GM12878 (cell line): Measurements from ENCODE around the gene MAML2. TPM values are rescaled to one million over a fixed set of nuclear protein-coding genes. Genes with fewer than 3 reads are reported as not detected.

Experiments
- ATAC-seq: fragments of 200-7000 bp; cut with Tn5 transposase; 3 replicates; pipeline ENCODE4 v1.9.1; 2020; ENCODE audit warnings: mild to moderate bottlenecking, moderate library complexity
- BruUV-seq: library from RNA; stranded (reverse); fragments of 400-500 nt; replicated peaks from 2 replicates; lab custom pipeline; 2021; lab: Mats Ljungman, UMichigan
- CTCF ChIA-PET: fragments of 300-600 bp; sonication (Branson Sonifier 250); formaldehyde crosslinking; extraction: SDS; loops from one replicate; lab custom pipeline; 2021; ENCODE audit warnings: inconsistent platforms; lab: Yijun Ruan, JAX
- POLR2A ChIA-PET: fragments of 350-600 bp; formaldehyde crosslinking; extraction: SDS; loops from one replicate; lab custom pipeline; 2021; ENCODE audit warnings: inconsistent platforms; lab: Charles Lee
- RAD21 ChIA-PET: fragments of 300-600 bp; sonication (Branson Sonifier 250); formaldehyde crosslinking; loops from one replicate; lab custom pipeline; 2023; ENCODE audit warnings: antibody characterized with exemption; ENCODE audit not compliant: unreplicated experiment; lab: Charles Lee
- SMC1A ChIA-PET: fragments of 300-600 bp; sonication (Branson Sonifier 250); formaldehyde crosslinking; loops from one replicate; lab custom pipeline; 2023; ENCODE audit not compliant: unreplicated experiment, uncharacterized antibody; lab: Charles Lee
- DNase-seq: peaks from one replicate; pipeline ENCODE4 v3.0.0-alpha.2; 2011; ENCODE audit warnings: low read depth, low spot score
- FAIRE-seq: peaks from 3 replicates; lab custom pipeline; 2011; peaks lifted over from hg19 to GRCh38; lab: Jason Lieb, UNC
- H2AFZ ChIP-seq: 2 replicates; pipeline ENCODE4 v1.6.0; 2011; ENCODE audit warnings: low read depth, low read length, control low read depth; ENCODE audit not compliant: control insufficient read depth
- H3K27ac ChIP-seq: 2 replicates; pipeline ENCODE4 v1.5.1; 2011; ENCODE audit warnings: control low read depth; ENCODE audit not compliant: control insufficient read depth, insufficient read depth
- H3K27me3 ChIP-seq, 2 experiments: replicated peaks in 1 of 2; 2 replicates each; pipeline versions ENCODE4 v1.6.0 to v1.6.1; 2011; ENCODE audit warnings: low read length in 1 of 2; ENCODE audit not compliant: control insufficient read depth in 2 of 2, insufficient read depth in 2 of 2
- H3K36me3 ChIP-seq, 2 experiments: 2 replicates each; pipeline ENCODE4 v1.5.1; 2011; ENCODE audit warnings: low read length in 1 of 2; ENCODE audit not compliant: control insufficient read depth in 2 of 2, insufficient read depth in 2 of 2
- H3K4me1 ChIP-seq: 2 replicates; pipeline ENCODE4 v1.6.1; 2011; ENCODE audit warnings: mild to moderate bottlenecking, low read length, moderate library complexity, mixed read lengths; ENCODE audit not compliant: control insufficient read depth, insufficient read depth
- H3K4me2 ChIP-seq: 2 replicates; pipeline ENCODE4 v1.6.0; 2011; ENCODE audit warnings: control low read depth; ENCODE audit not compliant: control insufficient read depth, insufficient read depth
- H3K4me3 ChIP-seq: fragments of 200-600 bp; sonication (generic); 2 replicates; pipeline ENCODE4 v1.5.1; 2016
- H3K79me2 ChIP-seq: 2 replicates; pipeline ENCODE4 v1.6.0; 2011; ENCODE audit warnings: low read length; ENCODE audit not compliant: control insufficient read depth, insufficient read depth
- H3K9ac ChIP-seq: 2 replicates; pipeline ENCODE4 v1.8.0; 2011; ENCODE audit warnings: low read length, control low read depth, mixed read lengths; ENCODE audit not compliant: control insufficient read depth, insufficient read depth
- H3K9me3 ChIP-seq: replicated peaks from 3 replicates; pipeline ENCODE4 v1.5.1; 2011; ENCODE audit warnings: mild to moderate bottlenecking, low read length; ENCODE audit not compliant: control insufficient read depth, insufficient read depth
- H4K20me1 ChIP-seq: 2 replicates; pipeline ENCODE4 v1.6.0; 2011; ENCODE audit not compliant: control insufficient read depth, insufficient read depth
- ETV6 ChIP-seq, 2 experiments: fragments of 450-650 bp in 1 of 2; IDR thresholded peaks in 1 of 2; conservative IDR thresholded peaks in 1 of 2; 2 replicates each; pipeline ENCODE4 v1.6.1; 2014; ENCODE audit warnings: antibody characterized with exemption in 1 of 2, borderline replicate concordance in 1 of 2, low read depth in 1 of 2, mild to moderate bottlenecking in 1 of 2, moderate library complexity in 1 of 2
- POLR2AphosphoS5 ChIP-seq: IDR thresholded peaks from 2 replicates; pipeline ENCODE4 v1.6.1; 2011; ENCODE audit warnings: mild to moderate bottlenecking, low read length, inconsistent platforms
- SUZ12 ChIP-seq: fragments of 200-600 bp; sonication (generic); IDR thresholded peaks from one replicate; pipeline ENCODE4 v1.6.1; 2018; ENCODE audit warnings: antibody characterized with exemption, mild to moderate bottlenecking; ENCODE audit not compliant: unreplicated experiment
- TAF1 ChIP-seq: IDR thresholded peaks from 2 replicates; pipeline ENCODE4 v1.6.1; 2011; ENCODE audit warnings: mild to moderate bottlenecking, low read depth, low read length, borderline replicate concordance
- ZNF274 ChIP-seq: IDR thresholded peaks from one replicate; pipeline ENCODE4 v1.8.0; 2011; ENCODE audit not compliant: insufficient read length, insufficient read depth
- WGBS: methylation state at CpG from one replicate; pipeline ENCODE4 v1.1.6; 2016; ENCODE audit warnings: low lambda C conversion rate; ENCODE audit not compliant: insufficient replicate concordance, insufficient coverage; ENCODE audit errors: missing lambda C conversion rate; 5-methylcytosine and 5-hydroxymethylcytosine counted together
- in situ Hi-C: fragments of 300-500 bp; cut with MboI; formaldehyde crosslinking; loops from 9 replicates; pipeline ENCODE4 v1.14.3; 2018; ENCODE audit warnings: mixed read lengths
- intact Hi-C: fragments of 100-400 bp; cut with micrococcal nuclease; formaldehyde crosslinking; loops from one replicate; pipeline ENCODE4 v1.14.2; 2022; ENCODE audit not compliant: unreplicated experiment
- polyA plus RNA-seq, 11 experiments: library from polyadenylated mRNA; depleted of rRNA in 4 of 11; unstranded in 6 of 11; stranded (reverse) in 5 of 11; fragments of >200 nt; fragmentation: Nextera tagmentation in 4 of 11; fragmentation: Illumina TruSeq in 1 of 11; extraction: Ambion mirVana in 4 of 11; extraction: Trizol in 1 of 11; gene quantifications; 1 replicate in 1 of 11; 2 replicates in 10 of 11; pipeline versions ENCODE4 v1.2.1 to v1.2.3, GENCODE V29; 2011 to 2016; ENCODE audit warnings: inconsistent platforms in 2 of 11, missing spikeins in 2 of 11, low read depth in 1 of 11
- total RNA-seq, 4 experiments: library from RNA; depleted of rRNA in 3 of 4; stranded (reverse); fragments of >200 nt in 3 of 4; fragmentation: Illumina TruSeq in 1 of 4; extraction: Trizol in 1 of 4; gene quantifications; 2 replicates each; pipeline versions ENCODE4 v1.2.1 to v1.2.3, GENCODE V29; 2013 to 2021
- TF ChIP-seq, protein P1 (sequence below): fragments of 450-650 bp; conservative IDR thresholded peaks from 2 replicates; pipeline ENCODE4 v1.6.1; 2017; ENCODE audit warnings: mild to moderate bottlenecking, moderate library complexity
- TF ChIP-seq, protein P2 (sequence below): fragments of 450-650 bp; IDR thresholded peaks from 2 replicates; pipeline ENCODE4 v1.6.1; 2018; ENCODE audit warnings: mild to moderate bottlenecking, low read depth, moderate library complexity; ENCODE audit not compliant: partially characterized antibody

Gene MAML2
- total and polyA plus RNA-seq, 10 of the 15 experiments (the other 5 are each of a cell fraction or from before 2014, with no cell fraction given): 2.5 to 15.1 (median 12.0) TPM

DNA sequence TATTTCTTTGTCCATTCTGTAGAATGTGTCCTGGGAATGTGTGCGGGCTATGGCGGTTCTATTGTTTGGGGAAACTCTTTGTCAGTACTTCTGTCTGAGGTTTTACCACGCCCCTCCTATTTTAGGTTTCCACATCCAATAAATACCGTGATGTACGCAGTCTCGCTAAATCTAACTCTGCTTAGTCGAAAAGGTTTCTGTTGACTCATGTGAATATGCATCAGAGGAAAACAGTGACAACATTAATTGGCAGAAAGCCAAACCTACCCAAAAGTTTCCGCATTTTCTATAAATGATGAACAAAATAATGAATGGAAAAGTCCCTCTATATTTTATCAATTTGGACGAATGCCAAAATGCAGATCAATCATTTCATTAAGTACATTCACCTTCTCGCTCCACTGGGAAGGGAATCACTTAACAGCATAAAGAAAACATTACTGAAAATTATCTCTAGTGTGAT, 143.4 kb downstream of the MAML2 start:
- RAD21 ChIA-PET: interaction anchor here (0.7 to 1.5 kb wide), 3 partner anchors 11 to 140 kb away, joined by 3 to 7 read pairs (median 4); no protein-coding TSS in a partner anchor
- ATAC-seq (no peak), FAIRE-seq (no peak), DNase-seq (no peak)
- Histone ChIP-seq H3K4me2 (no peak overlapping the region), H3K9me3 (peaks cover 1% of the 10 kb centered on the region; the same call in 2 of the 3 replicates), H3K27ac (no peak overlapping the region), H3K79me2 (peaks cover 19% of the 10 kb centered on the region), H3K27me3 (no peaks in the 10 kb centered on the region), H3K4me1 (peaks cover 28% of the 10 kb centered on the region), H2AFZ (no peak overlapping the region), H3K4me3 (no peak overlapping the region), H4K20me1 (no peaks in the 10 kb centered on the region), H3K36me3 (no peaks in the 10 kb centered on the region), H3K9ac (no peak overlapping the region)
- in situ Hi-C loops: no loop called here
- BruUV-seq: no TSS peak
- POLR2A ChIA-PET: interaction anchor here (0.6 to 1.3 kb wide), 2 partner anchors 15 to 146 kb away, joined by 4 read pairs; no protein-coding TSS in a partner anchor
- intact Hi-C loops: no loop called here
- no peak for TF ChIP-seq POLR2AphosphoS5
- whole genome bisulfite sequencing: 89% methylated on average over 10 of the region's 10 CpGs
- SMC1A ChIA-PET: interaction anchor here (1.0 to 1.5 kb wide), 5 partner anchors 11 to 144 kb away, joined by 3 to 7 read pairs (median 3); partner anchors contain the start of gene MAML2
- CTCF ChIA-PET: interaction anchor here (1.0 to 1.5 kb wide), 5 partner anchors 8 to 144 kb away, joined by 3 to 5 read pairs (median 3); partner anchors contain the start of gene MAML2

DNA sequence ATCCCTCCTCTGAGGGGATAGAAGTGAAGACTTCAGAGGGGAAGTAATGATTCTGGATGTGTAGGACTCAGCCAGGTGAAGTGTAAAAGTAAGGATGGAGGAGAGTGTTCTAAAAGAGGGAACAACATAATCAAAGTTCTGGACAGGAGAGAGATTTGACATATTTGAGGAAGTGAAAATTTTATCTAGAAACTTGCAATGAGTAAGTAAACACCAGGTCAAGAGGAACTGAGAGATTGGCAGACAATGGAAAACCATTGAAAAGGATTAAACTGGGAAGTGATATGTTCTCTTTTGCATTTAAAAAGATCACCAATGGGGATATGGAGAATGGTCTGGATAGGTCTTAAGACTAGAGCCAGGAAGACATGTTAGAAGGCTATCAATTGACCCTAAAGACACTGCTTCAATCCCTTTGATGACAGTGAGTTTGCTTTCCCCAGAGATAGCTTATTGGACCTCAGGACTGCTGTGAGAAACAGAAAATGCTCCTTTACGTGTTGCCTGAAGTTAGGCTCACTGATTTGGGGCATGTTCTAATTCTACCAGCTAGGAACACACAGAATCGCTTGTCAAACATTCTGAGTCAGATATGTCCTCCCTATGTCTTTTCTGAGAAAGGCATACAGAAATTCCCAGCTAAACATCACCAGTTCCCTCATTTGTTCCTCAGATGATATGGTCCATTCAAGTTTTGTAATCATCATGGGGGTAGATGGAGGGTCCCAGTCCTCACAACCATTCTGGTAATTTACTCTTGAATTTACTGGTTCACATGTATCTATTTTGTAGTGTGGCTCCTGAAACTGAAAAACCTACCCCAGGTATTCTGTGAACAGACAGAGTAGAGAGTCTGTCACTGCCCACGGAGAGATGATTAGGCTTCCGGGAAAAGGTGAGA, 144.9 kb downstream of the MAML2 start:
- peak overlapping the region; percentile 70 for H3K9ac ChIP-seq
- FAIRE-seq (peak; percentile 65), DNase-seq (no peak), ATAC-seq (peak; percentile 83)
- peaks cover 20% of the 10 kb centered on the region for H3K79me2 ChIP-seq
- intact Hi-C loops (no loop called here), in situ Hi-C loops (no loop called here)
- H4K20me1 ChIP-seq: no peaks in the 10 kb centered on the region
- peak overlapping the region; percentile 54 for H2AFZ ChIP-seq
- no peaks in the 10 kb centered on the region for H3K27me3 ChIP-seq
- H3K9me3 ChIP-seq: peaks cover 1% of the 10 kb centered on the region; the same call in 2 of the 3 replicates
- WGBS: 1% methylated on average over 4 of the region's 4 CpGs
- 0 out of 2 replicates have a peak overlapping the region, but pooled peaks have one; percentile 3 for H3K4me3 ChIP-seq
- POLR2A ChIA-PET: interaction anchor here (0.7 to 1.2 kb wide), 4 partner anchors 9 to 218 kb away, joined by 3 to 11 read pairs (median 4); no protein-coding TSS in a partner anchor
- BruUV-seq: no TSS peak
- CTCF ChIA-PET: interaction anchor here (0.8 to 2.8 kb wide), 7 partner anchors 9 to 196 kb away, joined by 3 to 12 read pairs (median 4); partner anchors contain the start of gene MAML2
- peak overlapping the region; percentile 86 for H3K4me2 ChIP-seq
- SMC1A ChIA-PET: interaction anchor here (0.6 to 3.2 kb wide), 21 partner anchors 9 to 181 kb away, joined by 3 to 26 read pairs (median 3); partner anchors contain the start of gene MAML2
- RAD21 ChIA-PET: interaction anchor here (0.5 to 2.5 kb wide), 9 partner anchors 10 to 145 kb away, joined by 3 to 20 read pairs (median 5); partner anchors contain the start of gene MAML2
- no peaks in the 10 kb centered on the region for H3K36me3 ChIP-seq
- peak overlapping the region; percentile 98 for H3K27ac ChIP-seq
- peaks cover 41% of the 10 kb centered on the region for H3K4me1 ChIP-seq
- TF ChIP-seq, protein P1, sequence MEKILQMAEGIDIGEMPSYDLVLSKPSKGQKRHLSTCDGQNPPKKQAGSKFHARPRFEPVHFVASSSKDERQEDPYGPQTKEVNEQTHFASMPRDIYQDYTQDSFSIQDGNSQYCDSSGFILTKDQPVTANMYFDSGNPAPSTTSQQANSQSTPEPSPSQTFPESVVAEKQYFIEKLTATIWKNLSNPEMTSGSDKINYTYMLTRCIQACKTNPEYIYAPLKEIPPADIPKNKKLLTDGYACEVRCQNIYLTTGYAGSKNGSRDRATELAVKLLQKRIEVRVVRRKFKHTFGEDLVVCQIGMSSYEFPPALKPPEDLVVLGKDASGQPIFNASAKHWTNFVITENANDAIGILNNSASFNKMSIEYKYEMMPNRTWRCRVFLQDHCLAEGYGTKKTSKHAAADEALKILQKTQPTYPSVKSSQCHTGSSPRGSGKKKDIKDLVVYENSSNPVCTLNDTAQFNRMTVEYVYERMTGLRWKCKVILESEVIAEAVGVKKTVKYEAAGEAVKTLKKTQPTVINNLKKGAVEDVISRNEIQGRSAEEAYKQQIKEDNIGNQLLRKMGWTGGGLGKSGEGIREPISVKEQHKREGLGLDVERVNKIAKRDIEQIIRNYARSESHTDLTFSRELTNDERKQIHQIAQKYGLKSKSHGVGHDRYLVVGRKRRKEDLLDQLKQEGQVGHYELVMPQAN: no peak
- TF ChIP-seq SUZ12: no peak
- TF ChIP-seq, protein P2, sequence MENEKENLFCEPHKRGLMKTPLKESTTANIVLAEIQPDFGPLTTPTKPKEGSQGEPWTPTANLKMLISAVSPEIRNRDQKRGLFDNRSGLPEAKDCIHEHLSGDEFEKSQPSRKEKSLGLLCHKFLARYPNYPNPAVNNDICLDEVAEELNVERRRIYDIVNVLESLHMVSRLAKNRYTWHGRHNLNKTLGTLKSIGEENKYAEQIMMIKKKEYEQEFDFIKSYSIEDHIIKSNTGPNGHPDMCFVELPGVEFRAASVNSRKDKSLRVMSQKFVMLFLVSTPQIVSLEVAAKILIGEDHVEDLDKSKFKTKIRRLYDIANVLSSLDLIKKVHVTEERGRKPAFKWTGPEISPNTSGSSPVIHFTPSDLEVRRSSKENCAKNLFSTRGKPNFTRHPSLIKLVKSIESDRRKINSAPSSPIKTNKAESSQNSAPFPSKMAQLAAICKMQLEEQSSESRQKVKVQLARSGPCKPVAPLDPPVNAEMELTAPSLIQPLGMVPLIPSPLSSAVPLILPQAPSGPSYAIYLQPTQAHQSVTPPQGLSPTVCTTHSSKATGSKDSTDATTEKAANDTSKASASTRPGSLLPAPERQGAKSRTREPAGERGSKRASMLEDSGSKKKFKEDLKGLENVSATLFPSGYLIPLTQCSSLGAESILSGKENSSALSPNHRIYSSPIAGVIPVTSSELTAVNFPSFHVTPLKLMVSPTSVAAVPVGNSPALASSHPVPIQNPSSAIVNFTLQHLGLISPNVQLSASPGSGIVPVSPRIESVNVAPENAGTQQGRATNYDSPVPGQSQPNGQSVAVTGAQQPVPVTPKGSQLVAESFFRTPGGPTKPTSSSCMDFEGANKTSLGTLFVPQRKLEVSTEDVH: no peak
- TF ChIP-seq TAF1: peak; percentile 13; the same call in 1 of the 2 replicates
- peak in 1 of 2 experiments; percentile 63; a peak in 1 of 4 replicates for TF ChIP-seq ETV6 (conservative IDR thresholded peaks at IDR 0.05 in 1 of 2, IDR thresholded peaks at IDR 0.05 in 1 of 2; ENCODE audit: borderline replicate concordance in 1 of 2, low read depth in 1 of 2)
- TF ChIP-seq ZNF274: no peak
